ENCODE measurements around the gene PIAS3. TPM values are rescaled to one million over a fixed set of nuclear protein-coding genes. Genes with fewer than 3 reads are reported as not detected.

The PIAS3 gene
- total and polyA plus RNA-seq, 2 experiments from 2014 or later, result 35.7 to 45.4 TPM

GRCh38 chr1:145843031-145843430 lies 15.8 kb downstream of the PIAS3 start (continued):
- TF ChIP-seq ZNF462 (CRISPR knock-in tag; IDR thresholded peaks at IDR 0.05) (no peak), EZH2 (IDR thresholded peaks at IDR 0.05; ENCODE audit: low read depth, unreplicated experiment) (no peak), STAT1 (IDR thresholded peaks at IDR 0.05; ENCODE audit: unreplicated experiment) (no peak), ZNF114 (CRISPR knock-in tag; IDR thresholded peaks at IDR 0.05) (no peak)

GRCh38 chr1:145837656-145838055 lies 21.2 kb downstream of the PIAS3 start:
- no peak overlapping the region for H3K4me2 ChIP-seq
- H2AFZ ChIP-seq, result no peak overlapping the region
- H3K4me1 ChIP-seq (ENCODE audit: insufficient read depth), result no peaks in the 10 kb centered on the region
- H3K27ac ChIP-seq (ENCODE audit: low read depth), result no peak overlapping the region
- Mint-ChIP-seq H3K9me3 (no peaks in the 10 kb centered on the region), H3K27me3 (ENCODE audit: insufficient read depth, low read depth, poor library complexity) (no peaks in the 10 kb centered on the region), H3K27ac (no peak overlapping the region), H3K4me3 (no peak overlapping the region), H3K36me3 (ENCODE audit: low read depth) (peaks cover 79% of the 10 kb centered on the region), H3K4me1 (no peaks in the 10 kb centered on the region)
- no peaks in the 10 kb centered on the region for H3K9me2 ChIP-seq (ENCODE audit: insufficient read depth)
- H3K79me2 ChIP-seq (replicated peaks; ENCODE audit: insufficient read depth), result no peaks in the 10 kb centered on the region
- H3F3A ChIP-seq (replicated peaks; ENCODE audit: low read depth), result peaks cover 3% of the 10 kb centered on the region; the same call in 1 of the 2 replicates
- DNase-seq (ENCODE audit: low spot score), result no peak
- H4K20me1 ChIP-seq (replicated peaks; ENCODE audit: insufficient read depth), result no peaks in the 10 kb centered on the region; the same call in 1 of the 2 replicates
- no peaks in the 10 kb centered on the region for H3K27me3 ChIP-seq (ENCODE audit: insufficient read depth)
- ATAC-seq, result no peak
- peaks cover 62% of the 10 kb centered on the region for H3K36me3 ChIP-seq (ENCODE audit: insufficient read depth)
- H3K4me3 ChIP-seq, result no peak overlapping the region
- TF ChIP-seq ZNF462 (CRISPR knock-in tag; IDR thresholded peaks at IDR 0.05), result no peak
- TF ChIP-seq STAT1 (IDR thresholded peaks at IDR 0.05; ENCODE audit: unreplicated experiment), result no peak
- TF ChIP-seq JUNB (IDR thresholded peaks at IDR 0.05; ENCODE audit: unreplicated experiment), result no peak
- no peak for TF ChIP-seq CREB1 (CRISPR knock-in tag; IDR thresholded peaks at IDR 0.05; ENCODE audit: low read depth)
- TF ChIP-seq ZNF331 (CRISPR knock-in tag; IDR thresholded peaks at IDR 0.05; ENCODE audit: low read depth), result no peak
